DOHH2 (cell line): ENCODE results near the gene USP17L27.
"Not testable (repeated sequence)": the region's sequence is repeated elsewhere in the genome, so short reads cannot be mapped to it uniquely, and the experiment has no call there.

Experiments used
- H3F3A ChIP-seq: fragments of 200-600 bp; sonication (generic), shearing (Covaris generic); 2 replicates; pipeline ENCODE4 v1.6.0; 2016; ENCODE audit warnings: antibody characterized with exemption, mild to moderate bottlenecking; ENCODE audit not compliant: control insufficient read depth, insufficient read depth
- H3K27ac ChIP-seq: fragments of 200-600 bp; sonication (generic); 2 replicates; pipeline ENCODE4 v1.5.1; 2014; ENCODE audit warnings: low read depth, mild to moderate bottlenecking, low read length, moderate library complexity
- H3K27me3 ChIP-seq: fragments of 200-600 bp; sonication (generic); 2 replicates; pipeline ENCODE4 v1.6.1; 2014; ENCODE audit warnings: mild to moderate bottlenecking, low read length, mixed read lengths; ENCODE audit not compliant: control insufficient read depth
- H3K36me3 ChIP-seq: fragments of 200-600 bp; sonication (generic); 2 replicates; pipeline ENCODE4 v1.6.1; 2014; ENCODE audit warnings: mild to moderate bottlenecking, low read length, moderate library complexity, mixed read lengths; ENCODE audit not compliant: control insufficient read depth
- H3K4me1 ChIP-seq: fragments of 200-600 bp; sonication (generic); 2 replicates; pipeline ENCODE4 v1.6.1; 2014; ENCODE audit warnings: mild to moderate bottlenecking, low read length, mixed read lengths; ENCODE audit not compliant: control insufficient read depth
- H3K4me2 ChIP-seq: fragments of 200-600 bp; sonication (generic); 2 replicates; pipeline ENCODE4 v1.6.0; 2014; ENCODE audit warnings: mild to moderate bottlenecking, low read length, moderate library complexity
- H3K4me3 ChIP-seq: fragments of 200-600 bp; sonication (generic); 2 replicates; pipeline ENCODE4 v1.5.1; 2014; ENCODE audit warnings: mild to moderate bottlenecking, low read length, mixed read lengths
- H3K79me2 ChIP-seq: fragments of 200-600 bp; sonication (generic); 2 replicates; pipeline ENCODE4 v1.6.1; 2014; ENCODE audit warnings: mild to moderate bottlenecking, low read length, mixed read lengths; ENCODE audit not compliant: control insufficient read depth
- H3K9me2 ChIP-seq: fragments of 200-600 bp; sonication (generic); replicated peaks from 2 replicates; pipeline ENCODE4 v1.6.1; 2014; ENCODE audit warnings: mild to moderate bottlenecking, low read length, mixed read lengths; ENCODE audit not compliant: control insufficient read depth
- H3K9me3 ChIP-seq: fragments of 200-600 bp; sonication (generic); 2 replicates; pipeline ENCODE4 v1.6.1; 2014; ENCODE audit warnings: antibody characterized with exemption, low read length, mixed read lengths; ENCODE audit not compliant: control insufficient read depth, insufficient read depth
- H4K20me1 ChIP-seq: fragments of 200-600 bp; sonication (generic); 2 replicates; pipeline ENCODE4 v1.6.0; 2014; ENCODE audit warnings: low read depth, mild to moderate bottlenecking, antibody characterized with exemption, low read length, moderate library complexity; ENCODE audit not compliant: control insufficient read depth, insufficient read depth
- CTCF ChIP-seq: fragments of 200-600 bp; sonication (generic); IDR thresholded peaks from one replicate; pipeline ENCODE4 v1.5.1; 2014; ENCODE audit warnings: antibody characterized with exemption, mild to moderate bottlenecking, low read depth, low read length; ENCODE audit not compliant: poor library complexity, severe bottlenecking
- EZH2phosphoT487 ChIP-seq: fragments of 200-600 bp; sonication (generic); IDR thresholded peaks from 2 replicates; pipeline ENCODE4 v1.6.1; 2017; ENCODE audit warnings: borderline replicate concordance, mild to moderate bottlenecking, antibody characterized with exemption, low read length, moderate library complexity, mixed read lengths

The USP17L27 gene

DNA sequence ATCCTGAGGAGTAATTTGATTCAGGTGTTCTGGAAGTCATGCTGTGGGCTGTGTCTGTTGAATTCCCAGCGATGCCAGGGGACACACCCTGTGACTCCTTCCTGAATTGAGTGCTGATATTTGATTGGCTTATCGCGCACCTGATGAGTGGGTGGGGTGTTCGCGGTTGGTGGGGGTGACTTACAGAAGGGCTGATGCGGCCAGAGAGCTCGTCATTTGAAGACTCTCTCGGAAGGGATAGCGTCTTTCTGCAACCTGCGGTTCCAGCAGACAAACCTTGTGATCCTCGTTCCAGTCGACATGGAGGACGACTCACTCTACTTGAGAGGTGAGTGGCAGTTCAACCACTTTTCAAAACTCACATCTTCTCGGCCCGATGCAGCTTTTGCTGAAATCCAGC lies 9.4 kb downstream of the USP17L27 start, which contains the start of gene USP17L29:
TSS of gene USP17L29 (plus strand) at position 301 of the 400 bp plus-strand sequence. CDS start at position 301, 0 bp downstream.
- H3K4me3 ChIP-seq, H3K36me3 ChIP-seq, H3K27me3 ChIP-seq, H3K4me1 ChIP-seq, H3K9me3 ChIP-seq, H3K27ac ChIP-seq, H4K20me1 ChIP-seq, H3K4me2 ChIP-seq, H3K9me2 ChIP-seq, H3K79me2 ChIP-seq, H3F3A ChIP-seq: not testable (repeated sequence)

- not testable (repeated sequence) for H3K27me3 ChIP-seq, H3K9me3 ChIP-seq, H3K4me2 ChIP-seq, H3K4me1 ChIP-seq, H3F3A ChIP-seq, H3K36me3 ChIP-seq, H3K79me2 ChIP-seq, H4K20me1 ChIP-seq, H3K27ac ChIP-seq, H3K4me3 ChIP-seq, H3K9me2 ChIP-seq
These were observed 18.9 kb downstream of the USP17L27 start, which contains the start of gene USP17L30 for GRCh38 chr4:9362829-9363228. USP17L30 (plus strand) TSS chr4:9363129; CDS start chr4:9363129, 0 bp downstream.

- not testable (repeated sequence) for H3K4me1 ChIP-seq, H3K4me2 ChIP-seq, H3K27me3 ChIP-seq, H3F3A ChIP-seq, H3K27ac ChIP-seq, H4K20me1 ChIP-seq, H3K4me3 ChIP-seq, H3K9me3 ChIP-seq, H3K36me3 ChIP-seq, H3K79me2 ChIP-seq, H3K9me2 ChIP-seq
These were observed 35.9 kb downstream of the USP17L27 start for GRCh38 chr4:9379881-9380280.

DNA sequence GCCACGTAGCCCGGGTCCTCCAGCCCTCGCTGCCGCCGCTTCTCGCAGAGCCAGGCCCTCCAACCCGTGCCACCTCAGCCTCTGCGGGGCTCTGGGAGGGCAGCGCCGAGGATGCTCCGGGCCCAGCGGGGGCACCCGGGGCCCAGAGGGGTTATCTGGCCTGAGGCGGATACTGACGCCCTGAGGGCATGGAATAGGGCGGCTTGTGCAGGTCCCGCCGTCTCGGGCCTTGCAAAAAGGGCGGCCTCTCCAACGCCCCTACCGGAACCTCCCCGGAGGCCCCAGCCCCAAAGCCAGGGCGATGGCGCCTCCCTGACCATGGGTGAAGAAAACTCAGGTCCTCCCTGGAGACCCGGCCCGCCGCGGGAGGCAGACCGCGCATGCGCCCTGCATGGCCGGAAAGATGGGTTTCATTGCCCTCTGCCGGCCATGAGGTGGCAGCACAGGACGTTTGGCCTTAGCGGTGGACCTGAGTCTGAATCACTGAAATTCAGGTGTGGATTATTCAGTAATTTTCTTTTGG lies 37.1 kb downstream of the USP17L27 start:
- not testable (repeated sequence) for H3K27ac ChIP-seq, H3F3A ChIP-seq, H3K4me1 ChIP-seq, H3K4me3 ChIP-seq, H3K36me3 ChIP-seq, H4K20me1 ChIP-seq, H3K4me2 ChIP-seq, H3K79me2 ChIP-seq, H3K9me3 ChIP-seq, H3K9me2 ChIP-seq, H3K27me3 ChIP-seq
- peak; percentile 43 for TF ChIP-seq CTCF

GRCh38 chr4:9384126-9384525 lies 40.2 kb downstream of the USP17L27 start:
- no peaks in the 10 kb centered on the region for H3K9me2 ChIP-seq
- no peaks in the 10 kb centered on the region for H4K20me1 ChIP-seq
- H3K9me3 ChIP-seq, result no peaks in the 10 kb centered on the region
- H3K27me3 ChIP-seq, result no peaks in the 10 kb centered on the region
- TF ChIP-seq CTCF, result no peak
- no peak for TF ChIP-seq EZH2phosphoT487
- H3F3A ChIP-seq, result no peaks in the 10 kb centered on the region
- no peaks in the 10 kb centered on the region for H3K79me2 ChIP-seq
- H3K36me3 ChIP-seq, result no peaks in the 10 kb centered on the region
- H3K4me1 ChIP-seq, result no peaks in the 10 kb centered on the region
- no peak overlapping the region for H3K4me2 ChIP-seq
- no peak overlapping the region for H3K4me3 ChIP-seq
- H3K27ac ChIP-seq, result no peak overlapping the region

- not testable (repeated sequence) for H4K20me1 ChIP-seq, H3K9me2 ChIP-seq, H3K79me2 ChIP-seq, H3F3A ChIP-seq, H3K4me1 ChIP-seq, H3K27ac ChIP-seq, H3K9me3 ChIP-seq, H3K4me2 ChIP-seq, H3K4me3 ChIP-seq, H3K27me3 ChIP-seq, H3K36me3 ChIP-seq
These were observed 45.1 kb downstream of the USP17L27 start for GRCh38 chr4:9389001-9389400.
